Calu3 (cell line): ENCODE data around the gene AGAP3. TPM values are rescaled to one million over a fixed set of nuclear protein-coding genes. Genes with fewer than 3 reads are reported as not detected.

Experiments
- BruUV-seq: library from RNA; stranded (reverse); fragments of 400-500 nt; replicated peaks from 2 replicates; lab custom pipeline; 2021; lab: Mats Ljungman, UMichigan
- CTCF ChIA-PET: fragments of 300-600 bp; sonication (Branson Sonifier 250); formaldehyde crosslinking; loops from one replicate; lab custom pipeline; 2022; ENCODE audit warnings: antibody characterized with exemption; lab: Charles Lee
- DNase-seq: peaks from one replicate; pipeline ENCODE4 v3.0.0; 2022
- H3K27ac Mint-ChIP-seq: one replicate; pipeline ENCODE4 v1.8.0; 2022; ENCODE audit warnings: mixed read lengths; ENCODE audit not compliant: unreplicated experiment
- H3K27me3 Mint-ChIP-seq: one replicate; pipeline ENCODE4 v1.8.0; 2022; ENCODE audit warnings: mixed read lengths; ENCODE audit not compliant: unreplicated experiment
- H3K36me3 Mint-ChIP-seq: one replicate; pipeline ENCODE4 v1.8.0; 2022; ENCODE audit warnings: mild to moderate bottlenecking, moderate library complexity, mixed read lengths; ENCODE audit not compliant: insufficient read depth, unreplicated experiment
- H3K4me1 Mint-ChIP-seq: one replicate; pipeline ENCODE4 v1.8.0; 2022; ENCODE audit warnings: mild to moderate bottlenecking, low read depth, mixed read lengths; ENCODE audit not compliant: unreplicated experiment
- H3K4me3 Mint-ChIP-seq: one replicate; pipeline ENCODE4 v1.8.0; 2022; ENCODE audit warnings: mild to moderate bottlenecking, low read depth, moderate library complexity, mixed read lengths; ENCODE audit not compliant: unreplicated experiment
- H3K9me3 Mint-ChIP-seq: one replicate; pipeline ENCODE4 v1.8.0; 2022; ENCODE audit warnings: low read depth, mixed read lengths; ENCODE audit not compliant: unreplicated experiment
- intact Hi-C: fragments of 100-400 bp; cut with micrococcal nuclease; formaldehyde crosslinking; loops from one replicate; pipeline ENCODE4 v1.10.0; 2022; ENCODE audit not compliant: unreplicated experiment
- total RNA-seq: library from RNA; stranded (reverse); gene quantifications from 2 replicates; pipeline ENCODE4 v1.2.3, GENCODE V29; 2022
- TF ChIP-seq, protein P1 (sequence below): fragments of 200-600 bp; IDR thresholded peaks from one replicate; pipeline ENCODE4 v1.8.0; 2022; ENCODE audit warnings: antibody characterized with exemption; ENCODE audit not compliant: unreplicated experiment

The AGAP3 gene
- total RNA-seq, 1 experiment from 2014 or later = 73.4 TPM

DNA sequence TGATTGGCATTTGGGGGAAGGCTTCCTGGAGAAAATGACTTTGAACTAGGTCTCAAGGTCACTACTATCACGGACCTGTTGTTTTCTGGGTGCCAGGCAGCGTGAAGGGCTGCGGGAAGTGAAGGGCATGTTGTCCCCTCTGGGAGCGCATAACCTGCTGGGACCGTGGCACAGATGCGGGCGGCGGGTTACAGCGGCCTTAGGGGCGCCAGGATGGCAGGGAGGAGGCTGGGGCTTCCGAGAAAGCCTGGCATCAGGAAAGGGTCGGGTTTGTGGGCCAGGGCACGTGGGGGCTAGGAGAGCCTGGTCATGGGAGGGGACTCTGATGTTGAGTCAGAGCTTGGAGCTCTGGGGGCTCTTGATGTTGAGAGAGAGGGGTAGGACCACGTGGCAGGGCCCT, 20.8 kb upstream of the AGAP3 start:
- H3K4me3 Mint-ChIP-seq = no peak overlapping the region
- DNase-seq = no peak
- no peaks in the 10 kb centered on the region for H3K27me3 Mint-ChIP-seq
- peaks cover 77% of the 10 kb centered on the region for H3K36me3 Mint-ChIP-seq
- TF ChIP-seq, protein P1, sequence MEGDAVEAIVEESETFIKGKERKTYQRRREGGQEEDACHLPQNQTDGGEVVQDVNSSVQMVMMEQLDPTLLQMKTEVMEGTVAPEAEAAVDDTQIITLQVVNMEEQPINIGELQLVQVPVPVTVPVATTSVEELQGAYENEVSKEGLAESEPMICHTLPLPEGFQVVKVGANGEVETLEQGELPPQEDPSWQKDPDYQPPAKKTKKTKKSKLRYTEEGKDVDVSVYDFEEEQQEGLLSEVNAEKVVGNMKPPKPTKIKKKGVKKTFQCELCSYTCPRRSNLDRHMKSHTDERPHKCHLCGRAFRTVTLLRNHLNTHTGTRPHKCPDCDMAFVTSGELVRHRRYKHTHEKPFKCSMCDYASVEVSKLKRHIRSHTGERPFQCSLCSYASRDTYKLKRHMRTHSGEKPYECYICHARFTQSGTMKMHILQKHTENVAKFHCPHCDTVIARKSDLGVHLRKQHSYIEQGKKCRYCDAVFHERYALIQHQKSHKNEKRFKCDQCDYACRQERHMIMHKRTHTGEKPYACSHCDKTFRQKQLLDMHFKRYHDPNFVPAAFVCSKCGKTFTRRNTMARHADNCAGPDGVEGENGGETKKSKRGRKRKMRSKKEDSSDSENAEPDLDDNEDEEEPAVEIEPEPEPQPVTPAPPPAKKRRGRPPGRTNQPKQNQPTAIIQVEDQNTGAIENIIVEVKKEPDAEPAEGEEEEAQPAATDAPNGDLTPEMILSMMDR = no peak
- intact Hi-C loops = no loop called here
- no peaks in the 10 kb centered on the region for H3K9me3 Mint-ChIP-seq
- no peak overlapping the region for H3K27ac Mint-ChIP-seq
- CTCF ChIA-PET = no interaction called here
- no TSS peak for BruUV-seq
- H3K4me1 Mint-ChIP-seq = peaks cover 15% of the 10 kb centered on the region

DNA sequence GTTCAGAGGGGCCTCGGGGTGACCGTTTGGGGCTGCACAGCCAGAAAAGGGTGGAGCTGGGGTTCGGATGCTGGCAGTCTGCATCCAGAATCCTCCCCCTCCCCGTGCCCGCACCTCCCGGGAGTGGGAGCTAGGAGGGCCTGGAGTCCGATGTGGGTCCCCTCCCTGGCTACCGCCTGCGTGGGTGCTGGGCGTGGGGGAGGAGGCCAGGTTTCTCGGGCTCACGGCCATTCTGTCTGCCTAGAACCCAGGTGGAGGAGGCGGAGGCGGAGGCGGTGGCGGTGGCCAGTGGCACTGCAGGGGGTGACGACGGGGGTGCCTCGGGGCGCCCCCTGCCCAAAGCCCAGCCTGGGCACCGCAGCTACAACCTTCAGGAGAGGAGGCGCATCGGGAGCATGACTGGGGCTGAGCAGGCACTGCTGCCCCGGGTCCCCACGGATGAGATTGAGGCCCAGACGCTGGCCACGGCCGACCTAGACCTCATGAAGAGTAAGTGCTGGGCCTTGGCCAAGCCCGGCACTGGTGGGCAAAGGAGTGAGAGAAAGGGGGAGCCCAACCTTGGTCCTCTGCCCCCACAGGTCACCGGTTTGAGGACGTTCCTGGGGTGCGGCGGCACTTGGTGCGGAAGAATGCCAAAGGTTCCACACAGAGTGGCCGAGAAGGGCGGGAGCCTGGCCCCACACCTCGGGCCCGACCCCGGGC, 19.9 kb upstream of the AGAP3 start:
- H3K4me1 Mint-ChIP-seq = peaks cover 6% of the 10 kb centered on the region
- intact Hi-C loops = no loop called here
- H3K4me3 Mint-ChIP-seq = no peak overlapping the region

GRCh38 chr7:151068069-151068773, 18.1 kb upstream of the AGAP3 start:
- DNase-seq = no peak
- Mint-ChIP-seq H3K9me3 (no peaks in the 10 kb centered on the region), H3K27me3 (no peaks in the 10 kb centered on the region), H3K4me3 (no peak overlapping the region), H3K4me1 (no peaks in the 10 kb centered on the region), H3K27ac (no peak overlapping the region), H3K36me3 (peaks cover 70% of the 10 kb centered on the region)
- CTCF ChIA-PET = interaction anchor here (0.5 kb wide), 1 partner anchor 953 kb away, joined by 3 read pairs; no protein-coding TSS in a partner anchor
- intact Hi-C loops = no loop called here
- BruUV-seq = no TSS peak
- TF ChIP-seq, protein P1 = no peak

More for the DNA sequence above, 19.9 kb upstream of the AGAP3 start:
- H3K27me3 Mint-ChIP-seq = no peaks in the 10 kb centered on the region
- no peak for DNase-seq
- no peaks in the 10 kb centered on the region for H3K9me3 Mint-ChIP-seq
- CTCF ChIA-PET = no interaction called here
- TF ChIP-seq, protein P1 = no peak
- H3K36me3 Mint-ChIP-seq = peaks cover 75% of the 10 kb centered on the region
- no TSS peak for BruUV-seq
- no peak overlapping the region for H3K27ac Mint-ChIP-seq

- H3K27ac Mint-ChIP-seq = no peak overlapping the region
- no peak overlapping the region for H3K4me3 Mint-ChIP-seq
- H3K4me1 Mint-ChIP-seq = no peaks in the 10 kb centered on the region
- intact Hi-C loops = no loop called here
- no peak for DNase-seq
- TF ChIP-seq, protein P1 = no peak
- no peaks in the 10 kb centered on the region for H3K9me3 Mint-ChIP-seq
- BruUV-seq = no TSS peak
- CTCF ChIA-PET = no interaction called here
- H3K27me3 Mint-ChIP-seq = no peaks in the 10 kb centered on the region
- peaks cover 66% of the 10 kb centered on the region for H3K36me3 Mint-ChIP-seq
These were observed 16.3 kb upstream of the AGAP3 start for GRCh38 chr7:151069841-151070573.
